ENCODE measurements around the gene COL24A1. TPM values are rescaled to one million over a fixed set of nuclear protein-coding genes. Genes with fewer than 3 reads are reported as not detected.

COL24A1 gene
- total RNA-seq (2014; rRNA removed; shearing (Covaris generic)): 0.98 and 1.2 TPM in 2 replicates

DNA sequence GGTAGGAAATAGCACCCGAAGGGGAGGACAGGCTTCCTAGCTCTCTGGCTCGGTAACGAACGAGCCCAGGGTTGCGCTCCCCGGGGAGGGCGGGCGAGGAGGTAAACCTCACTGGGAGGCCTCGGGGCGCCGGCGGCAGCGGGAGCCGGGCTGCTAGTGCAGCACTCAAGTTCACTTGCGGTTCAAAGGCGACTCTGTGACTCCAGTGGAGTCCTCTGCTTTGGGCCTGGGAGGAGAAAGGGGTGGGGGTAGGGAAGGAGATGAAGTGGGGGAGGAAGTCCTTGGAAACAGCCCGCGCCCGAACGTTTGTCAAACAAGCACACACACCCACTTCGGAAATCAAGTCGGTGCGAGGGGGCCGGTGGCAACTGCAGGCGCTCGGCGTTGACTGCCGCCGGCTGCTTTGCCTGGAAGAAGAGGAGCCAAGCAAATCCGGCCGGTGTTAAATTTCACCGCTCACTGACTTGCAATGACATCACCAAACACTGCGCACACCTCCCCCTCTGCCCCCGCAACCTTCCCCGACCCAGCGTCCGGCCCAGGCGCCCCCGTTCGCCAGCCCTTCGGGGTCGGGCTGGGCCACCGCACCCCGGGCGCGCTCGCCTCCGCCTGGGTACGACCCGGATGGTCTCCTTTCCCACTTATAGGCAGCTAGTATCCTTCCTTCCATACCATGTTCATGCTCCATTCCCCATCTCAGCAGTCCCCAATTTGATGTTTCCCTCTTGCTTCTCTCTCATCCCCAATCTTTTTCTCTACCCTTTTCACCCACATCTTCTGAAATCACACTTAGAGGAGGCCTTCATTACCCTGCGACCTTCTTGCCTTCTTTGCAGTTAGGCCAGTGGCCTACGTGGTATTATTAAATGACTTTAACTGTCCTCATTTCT is at the start of gene COL24A1:
Gene COL24A1 (minus strand): TSS at position 207 of the 890 bp plus-strand sequence. CDS start 376 bp downstream, outside the sequence.
- DNase-seq (ENCODE audit: low read depth): peak; percentile 76

DNA sequence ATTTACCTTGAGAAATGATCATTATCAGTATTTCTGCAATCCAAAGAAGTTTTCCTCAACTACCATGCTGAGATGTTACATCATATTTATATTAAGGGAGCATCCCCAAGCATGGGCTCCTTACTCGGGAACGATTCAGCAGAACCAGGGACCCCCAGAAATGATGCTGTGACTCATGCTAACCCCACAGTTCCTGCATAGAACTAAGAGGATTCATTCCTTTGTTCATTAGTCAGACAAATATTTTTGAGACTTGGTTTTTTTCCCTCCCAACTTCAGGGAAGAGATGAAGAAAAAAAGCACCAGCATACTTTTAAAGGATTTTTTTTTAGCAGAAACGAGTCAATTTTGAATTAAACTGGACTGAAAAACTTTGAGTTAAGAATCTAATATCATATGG is 49.2 kb upstream of the COL24A1 start:
- DNase-seq (ENCODE audit: low read depth): peak; percentile 12

DNA sequence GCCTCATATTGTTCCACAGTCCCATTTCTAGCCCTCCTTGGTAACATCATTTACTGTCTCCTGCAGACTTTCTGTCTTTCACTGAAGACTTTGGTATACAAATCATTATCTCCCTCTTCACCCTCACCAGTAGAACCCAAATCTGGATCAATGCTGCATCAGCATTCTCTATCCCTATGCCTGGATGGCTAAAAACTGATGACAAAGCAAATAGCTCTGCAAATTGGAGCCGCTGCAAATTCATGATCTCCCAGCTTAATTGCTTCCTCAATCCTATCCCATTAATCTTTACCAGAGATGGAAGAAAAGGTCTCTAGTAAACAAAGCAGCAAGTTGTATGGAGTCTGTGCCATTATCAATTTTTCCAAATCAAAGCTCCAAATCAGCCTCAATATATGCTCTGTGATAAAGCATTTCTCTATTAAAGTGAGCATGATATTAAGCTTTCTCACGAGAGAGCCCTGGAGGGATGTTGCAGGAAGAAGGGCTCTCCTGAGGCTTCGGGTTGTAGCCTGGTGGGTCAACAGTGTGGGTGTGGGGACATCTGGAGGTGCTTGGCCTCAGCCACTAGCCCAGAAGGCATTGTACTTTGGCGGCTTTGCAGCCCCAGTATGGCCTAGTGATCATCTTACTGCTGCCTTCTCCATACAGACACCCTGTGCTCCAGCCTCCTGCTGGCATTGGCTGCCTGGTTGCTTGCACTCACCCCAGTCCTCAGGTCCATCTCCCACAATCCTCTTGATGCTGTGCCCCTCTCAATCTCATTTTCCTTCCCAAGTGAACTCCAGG is 46.2 kb upstream of the COL24A1 start:
- DNase-seq (ENCODE audit: low read depth): no peak

DNA sequence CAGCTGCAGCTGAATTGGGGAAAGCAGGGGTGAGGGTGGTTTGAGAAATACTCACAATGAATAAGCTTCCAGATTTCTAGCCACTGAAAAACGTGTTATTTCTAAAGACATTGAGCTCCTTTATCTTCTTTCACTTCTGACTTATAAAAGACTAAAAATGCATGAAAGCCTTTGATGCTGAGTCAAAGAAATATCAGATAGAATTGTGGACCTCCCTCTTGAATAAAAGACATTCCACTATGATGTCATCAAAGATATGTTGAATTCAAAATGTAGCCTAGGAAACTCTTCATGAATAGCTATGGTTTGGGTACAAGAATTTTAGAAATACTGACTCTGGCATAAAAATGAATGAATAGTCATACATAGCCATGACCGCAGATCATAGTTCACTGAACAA is 44.7 kb upstream of the COL24A1 start:
- DNase-seq (ENCODE audit: low read depth): no peak

DNA sequence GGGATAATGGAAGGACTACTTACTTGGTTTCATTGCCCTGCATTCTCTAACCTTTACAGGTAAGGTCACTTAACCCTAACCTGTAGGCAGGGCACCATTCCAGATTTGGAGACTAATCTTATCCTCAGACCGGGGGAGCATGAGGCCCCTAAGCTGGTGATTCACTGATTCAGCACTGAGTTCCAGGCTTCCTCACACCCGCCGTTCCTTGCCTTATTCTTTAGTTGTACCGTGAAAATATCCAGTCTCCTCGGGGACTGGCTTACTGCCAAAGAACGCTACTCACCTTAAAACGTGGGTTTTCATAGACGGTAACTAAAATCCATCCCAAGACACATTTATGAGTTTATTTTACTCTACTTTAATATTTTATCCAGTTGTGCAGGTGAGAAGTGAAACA is 44.3 kb upstream of the COL24A1 start:
- no peak for DNase-seq (ENCODE audit: low read depth)

DNA sequence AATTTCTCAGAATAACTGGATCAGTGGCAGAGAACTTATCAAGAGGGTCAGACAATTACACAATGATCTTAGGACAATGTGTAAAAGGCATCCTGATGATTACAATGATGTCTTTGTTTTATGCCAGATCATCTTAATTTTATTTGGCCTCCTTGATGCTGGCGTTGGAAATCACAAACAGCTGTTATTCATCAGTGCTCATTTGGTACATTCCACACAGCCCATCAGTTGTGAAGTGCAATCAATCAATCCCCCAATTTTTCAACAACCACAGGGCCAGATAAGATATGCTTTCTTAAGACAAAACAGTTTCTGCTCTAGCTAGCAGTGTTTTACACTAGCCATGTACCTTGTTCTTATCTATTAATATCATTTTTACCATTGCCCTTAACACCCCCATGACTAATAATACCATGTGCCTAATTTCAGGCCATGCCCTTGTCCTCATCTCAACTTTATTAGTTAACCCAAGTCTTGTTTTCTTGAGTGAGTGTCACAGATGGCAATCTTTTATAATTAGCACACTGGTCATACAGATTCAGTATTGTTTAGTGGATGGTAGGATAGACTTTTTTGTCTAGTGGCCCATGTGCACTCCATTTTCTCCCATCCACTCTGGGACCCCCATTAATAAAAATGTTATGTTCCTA is 40.8 kb upstream of the COL24A1 start:
- peak; percentile 59 for DNase-seq (ENCODE audit: low read depth)

DNA sequence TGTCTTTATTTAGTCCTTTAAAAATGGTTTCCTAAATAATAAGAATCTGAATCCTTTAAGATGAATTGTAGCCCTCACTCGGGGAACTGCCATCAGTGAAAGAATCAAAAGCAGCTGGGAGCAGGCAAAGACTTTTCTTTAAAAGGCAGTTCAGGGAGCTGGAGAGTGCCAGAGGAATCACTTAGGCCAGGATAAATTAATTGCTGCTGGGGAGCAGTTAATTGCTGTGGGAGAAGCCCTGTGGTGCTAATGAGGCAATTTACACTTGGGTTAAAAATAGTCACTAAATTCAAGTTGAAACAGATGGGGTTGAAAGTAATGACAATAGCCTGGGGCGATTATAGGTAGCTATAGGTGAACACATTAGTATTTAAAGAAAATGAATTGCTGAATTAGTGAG is 38.7 kb upstream of the COL24A1 start:
- no peak for DNase-seq (ENCODE audit: low read depth)

DNA sequence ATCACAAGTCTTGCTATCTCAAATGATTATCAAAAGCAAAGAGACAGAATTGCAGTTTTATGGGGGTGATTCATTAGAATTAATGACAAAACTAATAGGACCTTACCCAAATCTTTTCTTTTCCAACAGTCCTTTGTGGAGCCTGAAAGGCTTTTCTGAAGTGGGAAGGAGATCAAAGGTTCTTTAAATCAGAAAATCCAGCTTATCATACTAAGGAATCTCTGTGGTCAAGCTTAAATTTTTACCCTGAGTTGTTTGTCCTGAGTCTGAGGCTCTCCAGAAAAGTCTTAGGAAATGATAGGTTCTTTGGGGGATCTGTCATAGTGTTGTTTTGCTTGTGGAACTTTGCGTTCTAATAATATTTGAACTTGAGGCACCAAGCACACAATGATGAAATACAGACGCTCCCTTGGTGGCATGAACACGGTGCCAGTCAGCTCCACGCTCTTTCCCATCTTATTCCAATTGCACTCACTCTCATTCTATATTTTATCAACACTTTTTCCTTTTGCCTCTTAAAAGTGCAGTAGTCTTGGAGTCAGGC is 38.0 kb upstream of the COL24A1 start:
- DNase-seq (ENCODE audit: low read depth): peak; percentile 63

DNA sequence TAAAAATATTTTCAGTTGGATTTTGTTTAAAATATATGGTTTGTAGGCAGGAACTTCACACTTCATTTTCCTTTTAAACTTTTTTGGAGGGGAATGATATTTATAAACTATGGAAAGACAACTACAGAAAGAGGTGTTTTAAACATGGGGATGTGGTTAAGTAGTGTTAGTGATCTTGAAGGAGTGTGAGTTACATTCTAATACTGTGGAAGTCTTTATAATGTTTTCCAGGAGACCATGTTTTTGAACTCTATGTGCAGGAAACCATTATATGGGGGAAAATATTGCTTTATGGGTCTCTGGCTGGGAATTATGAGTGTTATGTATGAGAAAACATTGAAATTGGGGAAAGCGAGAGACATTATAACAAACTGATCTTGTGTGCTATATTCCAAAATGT is 35.8 kb upstream of the COL24A1 start:
- no peak for DNase-seq (ENCODE audit: low read depth)

DNA sequence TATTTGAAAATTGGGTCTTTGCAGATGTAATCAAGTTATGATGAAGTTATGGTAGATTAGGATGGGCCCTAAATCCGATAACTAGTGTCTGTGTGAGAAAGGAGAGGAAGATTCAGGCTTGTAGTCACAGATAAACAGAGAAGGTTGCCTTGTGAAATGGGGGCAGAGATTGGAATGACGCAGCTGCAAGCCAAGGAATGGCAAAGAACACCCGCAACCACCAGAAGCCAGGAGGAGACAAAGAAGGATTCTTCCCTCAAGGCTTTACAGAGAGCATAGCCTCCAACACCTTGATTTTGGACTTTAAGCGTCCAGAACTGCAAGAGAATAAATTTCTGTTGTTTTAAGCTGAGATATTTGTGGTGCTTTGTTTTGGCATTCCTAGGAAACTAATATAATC is 35.4 kb upstream of the COL24A1 start:
- DNase-seq (ENCODE audit: low read depth): no peak

DNA sequence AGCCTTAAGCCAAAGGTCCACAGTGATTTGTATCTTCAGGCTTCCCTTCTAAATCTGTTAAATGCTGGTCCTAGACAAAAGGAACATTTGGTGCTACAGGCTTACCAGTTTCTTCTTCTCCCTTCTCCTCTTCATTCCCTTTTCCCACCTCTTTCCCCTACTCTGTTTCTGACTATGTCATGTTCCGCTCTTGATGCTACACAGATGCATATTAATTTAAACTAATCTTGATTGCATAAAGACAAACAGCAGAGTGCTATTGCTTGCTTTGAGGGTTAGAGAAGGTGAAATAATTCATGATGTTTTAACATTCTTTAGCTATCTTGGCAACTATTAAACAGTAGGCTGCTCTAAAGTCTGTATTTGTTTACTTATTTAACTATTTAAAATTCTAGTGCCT is 34.3 kb upstream of the COL24A1 start:
- DNase-seq (ENCODE audit: low read depth): no peak

DNA sequence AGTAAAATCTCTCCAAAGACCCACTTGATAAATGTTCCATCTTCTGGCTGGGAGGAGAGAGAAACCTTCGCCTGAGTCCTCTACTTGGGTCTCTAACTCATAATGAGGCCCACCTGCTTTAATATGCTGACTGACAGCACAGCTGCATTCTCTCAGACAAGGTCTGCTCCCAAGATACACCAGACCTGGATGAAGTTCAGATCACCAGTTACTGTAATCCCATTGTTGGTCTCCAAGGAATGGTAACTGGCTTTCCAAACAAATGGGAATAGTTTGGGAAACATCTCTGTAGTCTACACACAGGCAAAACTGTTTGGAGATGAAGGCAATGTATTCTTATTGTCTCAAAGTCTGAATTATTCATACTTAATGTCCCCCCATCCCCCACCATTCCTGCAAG is 27.9 kb upstream of the COL24A1 start:
- DNase-seq (ENCODE audit: low read depth): no peak

DNA sequence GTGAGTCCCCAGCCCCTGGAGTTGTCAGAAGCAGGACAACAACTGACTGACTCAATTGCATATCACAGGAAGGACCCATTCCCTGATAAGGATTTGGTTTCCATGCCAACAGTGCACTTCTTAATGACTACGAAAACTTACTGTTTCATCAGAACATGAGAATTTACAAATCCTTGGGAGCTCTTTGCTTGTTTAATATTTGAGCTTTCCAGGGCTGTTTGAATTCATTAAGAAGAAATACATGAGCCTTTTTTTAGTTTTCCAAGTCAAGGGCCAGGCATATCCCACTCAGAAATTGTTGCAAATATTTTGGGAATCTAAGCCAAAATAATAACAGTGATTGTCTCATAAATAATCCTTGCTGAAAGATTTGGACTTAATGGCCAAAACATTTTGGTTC is 27.2 kb upstream of the COL24A1 start:
- no peak for DNase-seq (ENCODE audit: low read depth)

DNA sequence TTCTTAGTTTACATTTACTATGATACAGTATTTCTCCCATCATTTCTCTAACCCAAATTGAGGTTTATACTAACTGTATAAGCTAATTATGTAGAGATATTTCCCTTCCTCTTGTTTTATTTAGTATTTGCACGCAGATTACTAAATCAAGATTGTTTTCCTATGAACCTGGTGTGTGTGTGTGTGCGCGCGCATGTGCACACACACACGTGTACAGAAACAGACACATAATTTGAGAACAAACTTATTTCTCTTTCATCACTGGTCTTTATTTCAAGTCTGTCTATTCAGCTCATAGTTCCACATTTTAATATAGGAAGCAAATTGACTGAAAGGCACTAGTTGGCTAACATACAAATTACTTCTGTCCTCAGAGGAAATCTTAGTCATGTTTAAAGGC is 19.7 kb upstream of the COL24A1 start:
- no peak for DNase-seq (ENCODE audit: low read depth)

DNA sequence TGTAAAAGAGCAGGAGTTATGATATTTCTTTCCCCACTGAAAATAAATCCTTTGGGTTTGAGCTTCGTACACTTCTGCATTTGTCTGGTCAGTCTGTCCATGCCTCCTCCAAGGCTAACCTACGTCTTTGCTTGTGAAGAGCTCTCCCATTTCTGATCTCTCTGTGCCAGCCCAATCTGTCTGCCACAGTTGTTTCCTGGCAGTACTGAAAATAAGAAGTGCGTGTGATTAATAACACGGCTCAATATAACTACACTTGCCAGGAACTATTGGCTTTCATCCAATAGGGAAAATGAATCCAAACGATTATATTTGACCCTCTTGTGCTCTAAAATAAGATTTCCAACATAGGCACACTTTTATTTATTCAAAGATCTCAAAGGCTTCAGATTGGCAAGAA is 19.2 kb upstream of the COL24A1 start:
- no peak for DNase-seq (ENCODE audit: low read depth)

DNA sequence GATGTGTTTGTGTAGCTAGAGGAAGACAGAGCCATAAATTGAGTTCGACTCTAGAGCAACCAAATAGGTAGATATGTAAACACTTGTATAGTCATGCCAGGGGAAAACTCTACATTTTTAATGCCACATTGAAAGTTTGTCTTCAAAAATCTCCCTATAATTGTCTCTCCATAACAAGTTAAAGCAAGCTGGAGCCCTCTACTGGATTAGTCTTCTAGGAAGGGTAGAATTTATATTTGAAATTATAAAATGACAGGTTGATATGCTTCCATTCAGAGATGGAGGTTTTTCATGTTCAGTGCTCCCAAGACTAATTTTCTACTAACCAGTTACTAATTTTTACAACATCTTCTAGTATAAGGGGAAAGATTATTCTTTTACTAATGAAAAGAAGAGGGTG is 13.1 kb upstream of the COL24A1 start:
- no peak for DNase-seq (ENCODE audit: low read depth)

DNA sequence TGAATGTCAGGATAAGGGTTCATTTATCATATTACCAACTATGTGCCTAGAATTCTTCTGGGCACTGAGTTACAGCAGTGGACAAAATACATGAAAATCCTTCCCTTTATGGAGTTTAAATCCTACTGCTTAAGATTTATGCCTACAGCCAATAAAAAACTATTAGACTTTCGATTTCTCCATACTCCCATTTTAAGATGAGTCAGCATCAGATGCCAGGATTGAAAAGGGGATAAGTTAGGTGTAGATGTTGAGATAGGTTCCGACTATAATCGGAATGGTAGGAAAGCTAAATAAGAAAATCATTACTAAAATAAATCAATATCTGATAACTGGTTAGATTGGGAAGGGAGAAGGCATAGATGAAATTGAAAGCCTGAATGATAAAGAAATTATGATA is 3.2 kb upstream of the COL24A1 start:
- no peak for DNase-seq (ENCODE audit: low read depth)

DNA sequence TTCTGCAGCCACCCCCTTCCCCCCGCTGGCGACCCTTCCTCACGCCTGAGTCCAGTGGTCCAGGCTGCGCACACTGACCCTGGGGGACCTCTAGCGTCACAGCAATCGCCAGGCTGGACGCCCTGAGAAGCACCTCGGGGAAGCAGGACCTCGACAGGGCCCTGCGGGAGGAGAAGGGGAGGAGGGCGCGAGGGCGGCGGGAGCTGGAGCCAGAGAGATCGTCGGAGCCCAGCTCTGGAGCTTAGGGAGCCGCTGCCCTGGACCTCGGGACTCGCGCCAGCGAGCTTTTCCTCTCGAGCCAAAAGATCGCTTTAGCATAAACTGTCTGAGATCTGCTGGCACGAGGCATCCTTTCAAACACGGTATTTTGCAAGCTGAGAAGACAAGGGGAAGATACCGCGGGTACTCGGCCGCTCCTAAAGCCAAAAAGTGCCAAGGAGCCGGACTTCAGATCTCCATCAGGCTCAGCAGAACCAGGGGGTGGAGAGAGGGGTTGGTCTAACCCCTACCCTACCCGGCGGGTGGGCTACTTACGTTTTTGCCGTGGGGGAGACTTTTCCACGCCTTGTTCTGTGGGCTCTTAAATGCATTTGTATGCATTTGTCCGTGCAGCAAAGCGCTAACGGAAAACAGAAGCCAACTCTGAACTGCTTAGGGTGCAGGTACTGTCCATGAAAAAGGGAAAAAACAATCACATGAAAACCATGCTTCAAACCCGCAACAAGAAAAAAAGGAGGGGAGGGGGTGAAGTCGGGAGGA is 586 bp downstream of the COL24A1 start:
- DNase-seq (ENCODE audit: low read depth): peak; percentile 47

DNA sequence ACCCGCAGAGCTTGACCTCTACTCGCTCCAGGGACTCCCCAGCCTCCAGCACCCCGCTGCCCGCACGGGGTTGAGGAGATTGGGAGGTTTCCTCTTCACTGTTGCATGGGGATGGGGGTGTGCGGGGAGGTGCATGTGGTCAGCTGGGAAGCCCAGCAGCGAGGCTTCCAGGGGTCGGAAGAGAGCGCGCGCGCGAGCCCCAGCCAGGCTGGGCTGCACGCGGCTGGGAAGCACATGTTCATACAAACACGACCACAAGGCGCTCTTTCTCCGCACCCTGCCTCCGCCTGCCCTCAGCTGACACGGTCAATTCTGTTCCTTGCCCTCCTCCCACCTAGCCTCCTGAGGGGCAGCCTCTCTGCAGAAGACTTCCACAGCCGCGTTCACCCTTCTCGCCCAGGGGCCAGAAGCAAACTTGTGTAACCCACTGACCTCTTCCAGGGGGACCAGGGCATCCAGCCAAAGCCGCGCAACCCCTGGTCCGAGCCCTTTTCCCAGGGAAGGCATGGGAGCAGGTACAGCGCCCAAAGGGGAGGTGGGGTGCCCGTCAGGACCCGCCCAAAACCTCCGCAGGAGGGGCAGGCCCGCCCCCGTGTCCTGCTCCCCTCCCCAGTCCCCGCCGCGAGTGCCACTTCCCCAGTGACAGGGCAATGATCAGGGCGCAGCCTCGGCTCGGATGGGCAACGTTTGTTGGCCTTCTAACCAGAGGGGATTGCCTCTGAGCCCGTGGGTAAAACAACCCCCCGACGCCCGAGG is 1.3 kb downstream of the COL24A1 start:
- no peak for DNase-seq (ENCODE audit: low read depth)

DNA sequence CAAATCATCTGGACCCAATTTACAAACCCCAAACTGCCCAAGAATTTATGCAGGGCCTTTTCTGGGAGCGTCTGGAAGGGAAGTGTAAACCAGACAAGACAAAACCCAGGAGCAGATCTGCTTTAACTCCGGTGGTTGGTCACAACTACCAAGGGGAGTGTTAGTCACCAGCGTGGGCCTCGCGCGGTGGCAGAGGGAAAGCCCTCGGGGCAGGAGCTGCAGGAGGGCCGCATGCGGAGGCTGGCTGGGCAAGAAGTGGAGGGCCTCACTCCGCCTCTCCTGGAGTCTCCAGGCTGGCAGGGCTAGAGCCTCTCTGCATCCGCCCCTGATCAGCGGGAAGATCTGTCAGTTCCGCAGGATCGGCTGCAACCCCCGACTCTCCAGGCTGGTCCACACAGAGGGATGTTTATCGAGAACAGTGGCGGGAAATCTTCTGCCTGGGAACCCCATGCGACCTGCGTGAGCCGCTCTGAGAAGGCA is 2.0 kb downstream of the COL24A1 start:
- DNase-seq (ENCODE audit: low read depth): peak; percentile 83
